Measurements from ENCODE around the gene BPIFA3.

The BPIFA3 gene

GRCh38 chr20:33262658-33263065, 45.5 kb downstream of the BPIFA3 start:
- no peak for DNase-seq (ENCODE audit: low read depth)

GRCh38 chr20:33263784-33264183, 46.6 kb downstream of the BPIFA3 start:
- DNase-seq (ENCODE audit: low read depth): no peak

GRCh38 chr20:33267701-33268100, 50.5 kb downstream of the BPIFA3 start:
- no peak for DNase-seq (ENCODE audit: low read depth)

GRCh38 chr20:33272155-33272873, 55.2 kb downstream of the BPIFA3 start:
- no peak for DNase-seq (ENCODE audit: low read depth)

- DNase-seq (ENCODE audit: low read depth): no peak
Observed at GRCh38 chr20:33273117-33273851, 56.1 kb downstream of the BPIFA3 start.

- DNase-seq (ENCODE audit: low read depth): no peak
Observed at GRCh38 chr20:33275215-33275614, 58.1 kb downstream of the BPIFA3 start.

- DNase-seq (ENCODE audit: low read depth): no peak
Observed at GRCh38 chr20:33275871-33276270, 58.7 kb downstream of the BPIFA3 start.

- no peak for DNase-seq (ENCODE audit: low read depth)
Observed at GRCh38 chr20:33276303-33277113, 59.4 kb downstream of the BPIFA3 start.

All from activated gamma-delta T cell treated with anti-CD3 and anti-CD28 coated beads, Interleukin-2, amount 50 U/mL, for 16 hours (primary cell).